PC-9 (cell line): Measurements from ENCODE around the gene GNGT1. TPM values are rescaled to one million over a fixed set of nuclear protein-coding genes. Genes with fewer than 3 reads are reported as not detected.
A peak's percentile ranks its signal among the peaks of the same experiment; 100 is the strongest.

Experiments used
- BruUV-seq: library from RNA; stranded (reverse); fragments of 400-500 nt; replicated peaks from 2 replicates; lab custom pipeline; 2021; lab: Mats Ljungman, UMichigan
- CTCF ChIA-PET: fragments of 300-600 bp; sonication (Branson Sonifier 250); formaldehyde crosslinking; loops from one replicate; lab custom pipeline; 2022; ENCODE audit warnings: antibody characterized with exemption; lab: Charles Lee
- POLR2A ChIA-PET: fragments of 300-600 bp; sonication (Branson Sonifier 250); formaldehyde crosslinking; loops from one replicate; lab custom pipeline; 2022; ENCODE audit warnings: antibody characterized with exemption; ENCODE audit not compliant: unreplicated experiment; lab: Charles Lee
- DNase-seq, 2 experiments: peaks; one replicate each; pipeline versions ENCODE4 v3.0.0 to v3.0.0-alpha.2; 2015 to 2022; ENCODE audit warnings: mixed read lengths in 1 of 2
- H2AFZ ChIP-seq: fragments of 200-600 bp; sonication (generic); 2 replicates; pipeline ENCODE4 v1.8.1; 2017; ENCODE audit warnings: antibody characterized with exemption
- H3F3A ChIP-seq: fragments of 200-600 bp; sonication (generic); 2 replicates; pipeline ENCODE4 v1.8.1; 2017; ENCODE audit warnings: antibody characterized with exemption, mild to moderate bottlenecking, low read depth; ENCODE audit not compliant: insufficient read depth
- H3K27ac ChIP-seq: fragments of 200-600 bp; sonication (generic); 2 replicates; pipeline ENCODE4 v1.6.1; 2016; ENCODE audit warnings: mixed run types
- H3K27me3 ChIP-seq: fragments of 200-600 bp; sonication (generic); 2 replicates; pipeline ENCODE4 v1.6.1; 2016; ENCODE audit warnings: low read depth, mixed run types; ENCODE audit not compliant: insufficient read depth
- H3K36me3 ChIP-seq: fragments of 200-600 bp; sonication (generic); 2 replicates; pipeline ENCODE4 v1.6.1; 2016; ENCODE audit warnings: low read depth, mixed run types
- H3K4me1 ChIP-seq: fragments of 200-600 bp; sonication (generic); replicated peaks from 2 replicates; pipeline ENCODE4 v1.6.1; 2016; ENCODE audit warnings: mixed run types; ENCODE audit not compliant: insufficient read depth
- H3K4me2 ChIP-seq: fragments of 200-600 bp; sonication (generic); 2 replicates; pipeline ENCODE4 v1.6.1; 2017; ENCODE audit warnings: mixed run types
- H3K4me3 ChIP-seq: fragments of 200-600 bp; sonication (generic); 2 replicates; pipeline ENCODE4 v1.6.1; 2016; ENCODE audit warnings: mixed run types
- H3K79me2 ChIP-seq: fragments of 200-600 bp; sonication (generic); 2 replicates; pipeline ENCODE4 v1.6.1; 2017; ENCODE audit warnings: low read depth, mixed run types
- H3K9me2 ChIP-seq: fragments of 200-600 bp; sonication (generic); 2 replicates; pipeline ENCODE4 v1.8.1; 2017; ENCODE audit warnings: mild to moderate bottlenecking; ENCODE audit not compliant: insufficient read depth
- H3K9me3 ChIP-seq: fragments of 200-600 bp; sonication (generic); 2 replicates; pipeline ENCODE4 v1.8.1; 2016; ENCODE audit warnings: low read depth; ENCODE audit not compliant: insufficient read depth
- H4K20me1 ChIP-seq: fragments of 200-600 bp; sonication (generic); 2 replicates; pipeline ENCODE4 v1.8.1; 2017; ENCODE audit not compliant: insufficient read depth
- CTCF ChIP-seq: fragments of 200-600 bp; sonication (generic); conservative IDR thresholded peaks from 2 replicates; pipeline ENCODE4 v1.6.1; 2017; ENCODE audit warnings: mixed run types, antibody characterized with exemption, mild to moderate bottlenecking, moderate library complexity
- EZH2 ChIP-seq: fragments of 200-600 bp; sonication (generic); IDR thresholded peaks from 2 replicates; pipeline ENCODE4 v1.8.0; 2017; ENCODE audit warnings: antibody characterized with exemption, low read depth
- intact Hi-C: fragments of 100-400 bp; cut with micrococcal nuclease; formaldehyde crosslinking; loops from one replicate; pipeline ENCODE4 v1.10.0; 2022; ENCODE audit not compliant: unreplicated experiment
- total RNA-seq: library from RNA; stranded (reverse); gene quantifications from 2 replicates; pipeline ENCODE4 v1.2.3, GENCODE V29; 2021

The GNGT1 gene
- total RNA-seq, 1 experiment from 2014 or later: not detected

GRCh38 chr7:93895859-93896600 lies 10.3 kb upstream of the GNGT1 start:
- no peak for TF ChIP-seq CTCF
- TF ChIP-seq EZH2: no peak
- H3K27me3 ChIP-seq: no peaks in the 10 kb centered on the region
- H3F3A ChIP-seq: no peaks in the 10 kb centered on the region
- H3K4me2 ChIP-seq: no peak overlapping the region
- H4K20me1 ChIP-seq: no peaks in the 10 kb centered on the region
- peaks cover 20% of the 10 kb centered on the region for H3K4me1 ChIP-seq
- no peaks in the 10 kb centered on the region for H3K79me2 ChIP-seq
- ChIA-PET CTCF (interaction anchor here (0.5 to 0.6 kb wide), 2 partner anchors 99 to 193 kb away, joined by 3 read pairs; no protein-coding TSS in a partner anchor), POLR2A (no interaction called here)
- H3K27ac ChIP-seq: no peak overlapping the region
- no peak overlapping the region for H3K4me3 ChIP-seq
- BruUV-seq: no TSS peak
- intact Hi-C loops: loop anchor here (10.0 kb wide), 1 partner anchor 379 kb away; no protein-coding TSS in a partner anchor
- H3K36me3 ChIP-seq: no peaks in the 10 kb centered on the region
- peak in 1 of 2 experiments; percentile 46 for DNase-seq
- H3K9me2 ChIP-seq: no peaks in the 10 kb centered on the region
- H2AFZ ChIP-seq: no peak overlapping the region
- no peaks in the 10 kb centered on the region for H3K9me3 ChIP-seq

GRCh38 chr7:93897680-93898079 lies 8.7 kb upstream of the GNGT1 start:
- no peak overlapping the region for H3K4me3 ChIP-seq
- H3K9me3 ChIP-seq: no peaks in the 10 kb centered on the region
- BruUV-seq: no TSS peak
- no peaks in the 10 kb centered on the region for H4K20me1 ChIP-seq
- ChIA-PET POLR2A (no interaction called here), CTCF (no interaction called here)
- intact Hi-C loops: loop anchor here (10.0 kb wide), 1 partner anchor 377 kb away; no protein-coding TSS in a partner anchor
- DNase-seq: peak in 1 of 2 experiments; percentile 82
- H3F3A ChIP-seq: no peaks in the 10 kb centered on the region
- no peak overlapping the region for H3K4me2 ChIP-seq
- H3K27me3 ChIP-seq: no peaks in the 10 kb centered on the region
- H3K27ac ChIP-seq: peak overlapping the region; percentile 69
- no peaks in the 10 kb centered on the region for H3K36me3 ChIP-seq
- TF ChIP-seq EZH2 (no peak), CTCF (no peak)
- H3K9me2 ChIP-seq: no peaks in the 10 kb centered on the region
- H3K79me2 ChIP-seq: no peaks in the 10 kb centered on the region
- no peak overlapping the region for H2AFZ ChIP-seq
- peaks cover 13% of the 10 kb centered on the region; the same call in 1 of the 2 replicates for H3K4me1 ChIP-seq

GRCh38 chr7:93902777-93903423 lies 3.5 kb upstream of the GNGT1 start:
- Histone ChIP-seq H3K4me3 (no peak overlapping the region), H3K36me3 (no peaks in the 10 kb centered on the region), H3K4me1 (peaks cover 8% of the 10 kb centered on the region; the same call in 1 of the 2 replicates), H3K9me3 (no peaks in the 10 kb centered on the region; the same call in 1 of the 2 replicates), H3K4me2 (no peak overlapping the region), H2AFZ (no peak overlapping the region), H4K20me1 (no peaks in the 10 kb centered on the region), H3K27me3 (no peaks in the 10 kb centered on the region), H3K79me2 (no peaks in the 10 kb centered on the region), H3K9me2 (no peaks in the 10 kb centered on the region), H3F3A (no peaks in the 10 kb centered on the region), H3K27ac (no peak overlapping the region)
- BruUV-seq: no TSS peak
- POLR2A ChIA-PET: no interaction called here
- intact Hi-C loops: no loop called here
- TF ChIP-seq CTCF (peak; percentile 80), EZH2 (no peak)
- CTCF ChIA-PET: interaction anchor here (0.7 to 1.4 kb wide), 2 partner anchors 27 to 184 kb away, joined by 3 to 6 read pairs; no protein-coding TSS in a partner anchor
- no peak for DNase-seq
